GM12878 (cell line): ENCODE data around the gene OSBPL10. TPM values are rescaled to one million over a fixed set of nuclear protein-coding genes. Genes with fewer than 3 reads are reported as not detected.

Source experiments
- ATAC-seq: fragments of 200-7000 bp; cut with Tn5 transposase; 3 replicates; pipeline ENCODE4 v1.9.1; 2020; ENCODE audit warnings: mild to moderate bottlenecking, moderate library complexity
- BruUV-seq: library from RNA; stranded (reverse); fragments of 400-500 nt; replicated peaks from 2 replicates; lab custom pipeline; 2021; lab: Mats Ljungman, UMichigan
- CTCF ChIA-PET: fragments of 300-600 bp; sonication (Branson Sonifier 250); formaldehyde crosslinking; extraction: SDS; loops from one replicate; lab custom pipeline; 2021; ENCODE audit warnings: inconsistent platforms; lab: Yijun Ruan, JAX
- POLR2A ChIA-PET: fragments of 350-600 bp; formaldehyde crosslinking; extraction: SDS; loops from one replicate; lab custom pipeline; 2021; ENCODE audit warnings: inconsistent platforms; lab: Charles Lee
- RAD21 ChIA-PET: fragments of 300-600 bp; sonication (Branson Sonifier 250); formaldehyde crosslinking; loops from one replicate; lab custom pipeline; 2023; ENCODE audit warnings: antibody characterized with exemption; ENCODE audit not compliant: unreplicated experiment; lab: Charles Lee
- SMC1A ChIA-PET: fragments of 300-600 bp; sonication (Branson Sonifier 250); formaldehyde crosslinking; loops from one replicate; lab custom pipeline; 2023; ENCODE audit not compliant: unreplicated experiment, uncharacterized antibody; lab: Charles Lee
- DNase-seq: peaks from one replicate; pipeline ENCODE4 v3.0.0-alpha.2; 2011; ENCODE audit warnings: low read depth, low spot score
- FAIRE-seq: peaks from 3 replicates; lab custom pipeline; 2011; peaks lifted over from hg19 to GRCh38; lab: Jason Lieb, UNC
- H2AFZ ChIP-seq: 2 replicates; pipeline ENCODE4 v1.6.0; 2011; ENCODE audit warnings: low read depth, low read length, control low read depth; ENCODE audit not compliant: control insufficient read depth
- H3K27ac ChIP-seq: 2 replicates; pipeline ENCODE4 v1.5.1; 2011; ENCODE audit warnings: control low read depth; ENCODE audit not compliant: control insufficient read depth, insufficient read depth
- H3K27me3 ChIP-seq, 2 experiments: replicated peaks in 1 of 2; 2 replicates each; pipeline versions ENCODE4 v1.6.0 to v1.6.1; 2011; ENCODE audit warnings: low read length in 1 of 2; ENCODE audit not compliant: control insufficient read depth in 2 of 2, insufficient read depth in 2 of 2
- H3K36me3 ChIP-seq, 2 experiments: 2 replicates each; pipeline ENCODE4 v1.5.1; 2011; ENCODE audit warnings: low read length in 1 of 2; ENCODE audit not compliant: control insufficient read depth in 2 of 2, insufficient read depth in 2 of 2
- H3K4me1 ChIP-seq: 2 replicates; pipeline ENCODE4 v1.6.1; 2011; ENCODE audit warnings: mild to moderate bottlenecking, low read length, moderate library complexity, mixed read lengths; ENCODE audit not compliant: control insufficient read depth, insufficient read depth
- H3K4me2 ChIP-seq: 2 replicates; pipeline ENCODE4 v1.6.0; 2011; ENCODE audit warnings: control low read depth; ENCODE audit not compliant: control insufficient read depth, insufficient read depth
- H3K4me3 ChIP-seq: fragments of 200-600 bp; sonication (generic); 2 replicates; pipeline ENCODE4 v1.5.1; 2016
- H3K79me2 ChIP-seq: 2 replicates; pipeline ENCODE4 v1.6.0; 2011; ENCODE audit warnings: low read length; ENCODE audit not compliant: control insufficient read depth, insufficient read depth
- H3K9ac ChIP-seq: 2 replicates; pipeline ENCODE4 v1.8.0; 2011; ENCODE audit warnings: low read length, control low read depth, mixed read lengths; ENCODE audit not compliant: control insufficient read depth, insufficient read depth
- H3K9me3 ChIP-seq: replicated peaks from 3 replicates; pipeline ENCODE4 v1.5.1; 2011; ENCODE audit warnings: mild to moderate bottlenecking, low read length; ENCODE audit not compliant: control insufficient read depth, insufficient read depth
- H4K20me1 ChIP-seq: 2 replicates; pipeline ENCODE4 v1.6.0; 2011; ENCODE audit not compliant: control insufficient read depth, insufficient read depth
- IRF4 ChIP-seq: IDR thresholded peaks from 2 replicates; pipeline ENCODE4 v1.6.1; 2011; ENCODE audit warnings: low read depth, low read length
- MLLT1 ChIP-seq: fragments of 450-650 bp; IDR thresholded peaks from 2 replicates; pipeline ENCODE4 v1.6.1; 2016; ENCODE audit warnings: mild to moderate bottlenecking
- NR2C2 ChIP-seq: IDR thresholded peaks from 2 replicates; pipeline ENCODE4 v1.6.1; 2011; ENCODE audit warnings: borderline replicate concordance, low read depth; ENCODE audit not compliant: control insufficient read depth, insufficient read length
- SIX5 ChIP-seq: IDR thresholded peaks from 2 replicates; pipeline ENCODE4 v1.6.1; 2011; ENCODE audit warnings: mild to moderate bottlenecking, low read depth, low read length, moderate library complexity; ENCODE audit not compliant: severe bottlenecking
- SKIL ChIP-seq: fragments of 450-650 bp; IDR thresholded peaks from 2 replicates; pipeline ENCODE4 v1.6.1; 2017; ENCODE audit warnings: mild to moderate bottlenecking, low read depth, inconsistent platforms; ENCODE audit not compliant: poor library complexity, severe bottlenecking
- ZBTB40 ChIP-seq: fragments of 450-650 bp; IDR thresholded peaks from 2 replicates; pipeline ENCODE4 v1.6.1; 2016; ENCODE audit warnings: mild to moderate bottlenecking, moderate library complexity, borderline replicate concordance
- ZNF207 ChIP-seq: fragments of 450-650 bp; IDR thresholded peaks from 2 replicates; pipeline ENCODE4 v1.6.1; 2014; ENCODE audit warnings: antibody characterized with exemption, mild to moderate bottlenecking, borderline replicate concordance
- in situ Hi-C: fragments of 300-500 bp; cut with MboI; formaldehyde crosslinking; loops from 9 replicates; pipeline ENCODE4 v1.14.3; 2018; ENCODE audit warnings: mixed read lengths
- intact Hi-C: fragments of 100-400 bp; cut with micrococcal nuclease; formaldehyde crosslinking; loops from one replicate; pipeline ENCODE4 v1.14.2; 2022; ENCODE audit not compliant: unreplicated experiment
- polyA plus RNA-seq, 11 experiments: library from polyadenylated mRNA; depleted of rRNA in 4 of 11; unstranded in 6 of 11; stranded (reverse) in 5 of 11; fragments of >200 nt; fragmentation: Nextera tagmentation in 4 of 11; fragmentation: Illumina TruSeq in 1 of 11; extraction: Ambion mirVana in 4 of 11; extraction: Trizol in 1 of 11; gene quantifications; 1 replicate in 1 of 11; 2 replicates in 10 of 11; pipeline versions ENCODE4 v1.2.1 to v1.2.3, GENCODE V29; 2011 to 2016; ENCODE audit warnings: inconsistent platforms in 2 of 11, missing spikeins in 2 of 11, low read depth in 1 of 11
- total RNA-seq, 4 experiments: library from RNA; depleted of rRNA in 3 of 4; stranded (reverse); fragments of >200 nt in 3 of 4; fragmentation: Illumina TruSeq in 1 of 4; extraction: Trizol in 1 of 4; gene quantifications; 2 replicates each; pipeline versions ENCODE4 v1.2.1 to v1.2.3, GENCODE V29; 2013 to 2021

OSBPL10 gene
- total and polyA plus RNA-seq, 10 of the 15 experiments (the other 5 are each of a cell fraction or from before 2014, with no cell fraction given), result 0.03 to 0.25 (median 0.09) TPM; not detected in 5

GRCh38 chr3:31766669-31767068, 214.4 kb downstream of the OSBPL10 start:
- RAD21 ChIA-PET, result interaction anchor here (0.9 to 1.5 kb wide), 3 partner anchors 156 to 998 kb away, joined by 3 to 5 read pairs (median 3); partner anchors contain the start of gene STT3B
- POLR2A ChIA-PET, result interaction anchor here (0.6 kb wide), 1 partner anchor 530 kb away, joined by 4 read pairs; no protein-coding TSS in a partner anchor
- no peak overlapping the region for H3K27ac ChIP-seq
- no peaks in the 10 kb centered on the region for H3K36me3 ChIP-seq
- H3K4me3 ChIP-seq, result no peak overlapping the region
- BruUV-seq, result no TSS peak
- no peaks in the 10 kb centered on the region for H3K79me2 ChIP-seq
- no peak for TF ChIP-seq ZNF207
- TF ChIP-seq IRF4, result no peak
- TF ChIP-seq ZBTB40, result no peak
- TF ChIP-seq MLLT1, result no peak
- TF ChIP-seq SIX5, result no peak
- TF ChIP-seq SKIL, result no peak
- TF ChIP-seq NR2C2, result no peak
- no peak for ATAC-seq
- no peak overlapping the region for H3K4me2 ChIP-seq
- H3K9ac ChIP-seq, result no peak overlapping the region
- in situ Hi-C loops (no loop called here), intact Hi-C loops (loop anchor here (5.0 to 10.0 kb wide), 4 partner anchors 144 to 629 kb away; partner anchors contain the start of gene STT3B)
- H3K4me1 ChIP-seq, result no peaks in the 10 kb centered on the region
- no peaks in the 10 kb centered on the region; a peak in 1 of 4 replicates for H3K27me3 ChIP-seq
- SMC1A ChIA-PET, result interaction anchor here (0.6 to 1.4 kb wide), 4 partner anchors 23 to 997 kb away, joined by 3 read pairs; no protein-coding TSS in a partner anchor
- H3K9me3 ChIP-seq, result no peaks in the 10 kb centered on the region
- no peak for FAIRE-seq
- H2AFZ ChIP-seq, result no peak overlapping the region
- no peak for DNase-seq
- H4K20me1 ChIP-seq, result no peaks in the 10 kb centered on the region
- CTCF ChIA-PET, result interaction anchor here (0.9 to 1.3 kb wide), 6 partner anchors 74 to 999 kb away, joined by 3 to 5 read pairs (median 3); no protein-coding TSS in a partner anchor
